ENCODE measurements around the gene RIPOR1.
A peak's percentile ranks its signal among the peaks of the same experiment; 100 is the strongest.
"Not testable (repeated sequence)": the region's sequence is repeated elsewhere in the genome, so short reads cannot be mapped to it uniquely, and the experiment has no call there.

Gene RIPOR1

DNA sequence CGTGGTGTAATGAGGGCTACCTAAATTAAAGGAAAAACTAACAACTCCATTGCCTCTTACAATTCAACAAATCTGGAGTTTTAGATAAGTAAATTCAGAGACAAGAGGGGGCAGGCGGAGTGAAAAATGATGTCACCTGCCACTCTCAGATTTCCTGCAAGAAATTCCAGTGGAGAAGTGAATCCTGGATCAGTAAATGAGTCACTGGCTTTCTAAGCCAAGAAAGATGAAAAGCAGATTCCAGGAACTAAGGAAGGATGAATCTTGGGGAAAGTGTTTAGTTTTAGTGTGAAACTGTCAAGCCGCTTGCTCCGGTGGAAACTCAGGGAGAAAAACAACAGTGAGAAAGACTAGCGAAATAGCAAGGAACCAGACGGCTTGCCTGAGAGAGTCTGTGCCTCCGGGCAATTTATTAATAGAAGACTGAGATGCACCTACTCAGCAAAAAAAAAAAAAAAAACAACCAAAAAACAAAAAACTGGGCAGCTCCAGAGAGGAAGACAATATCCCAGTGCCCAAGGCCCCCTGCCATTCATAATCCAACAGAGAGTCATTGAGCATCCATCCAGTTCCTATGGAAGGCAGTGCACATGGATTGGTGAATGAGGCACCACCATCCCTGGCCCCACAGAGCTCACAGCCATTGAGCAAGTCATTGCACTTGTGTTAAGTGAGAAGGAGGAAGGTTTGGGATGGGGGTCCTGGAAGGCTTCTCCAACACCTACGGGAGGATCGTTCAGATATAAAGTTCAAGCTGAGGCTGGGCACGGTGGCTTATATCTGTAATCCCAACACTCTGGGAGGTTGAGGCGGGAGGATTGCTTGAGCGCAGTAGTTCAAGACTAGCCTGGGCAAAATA, 12.1 kb upstream of the RIPOR1 start:
- DNase-seq: no peak

- DNase-seq: no peak
Observed at GRCh38 chr16:67517155-67517445, 11.5 kb upstream of the RIPOR1 start.

DNA sequence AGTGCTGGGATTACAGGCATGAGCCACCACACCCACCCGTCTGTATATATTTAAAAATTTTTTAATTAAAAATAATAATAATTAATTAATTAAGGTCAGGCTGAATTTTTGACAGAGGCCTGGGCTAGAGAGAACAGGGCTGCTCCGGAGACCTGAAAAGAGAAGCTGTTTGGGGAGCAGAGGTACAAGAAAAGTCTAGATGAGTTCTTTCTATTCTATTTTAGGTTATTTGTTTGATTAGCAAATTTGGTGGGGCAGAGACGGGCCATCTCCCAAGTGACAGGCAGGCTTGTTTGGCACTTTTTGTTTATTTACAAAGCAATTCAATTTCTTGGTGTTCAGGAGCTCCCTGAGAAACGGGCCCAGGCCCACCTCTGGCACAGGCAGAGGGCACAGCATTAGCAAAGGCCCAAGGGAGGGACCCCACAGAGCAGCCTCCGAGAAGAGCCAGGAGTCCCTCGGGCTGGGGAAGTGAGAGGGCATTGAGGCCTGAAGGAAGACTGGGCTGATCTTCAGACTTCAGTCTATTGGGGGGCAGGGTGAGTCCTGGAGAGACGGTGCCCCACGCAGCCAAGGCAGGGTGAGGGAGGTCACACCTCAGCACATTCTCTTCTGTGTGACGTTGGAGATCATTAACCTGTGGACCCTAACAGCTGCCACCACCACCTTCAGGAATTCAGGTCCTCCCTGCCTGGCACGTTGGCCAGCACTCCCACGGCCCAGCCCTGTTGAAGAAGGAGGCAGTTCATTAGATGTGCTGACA, 10.8 kb upstream of the RIPOR1 start:
- no peak for DNase-seq

DNA sequence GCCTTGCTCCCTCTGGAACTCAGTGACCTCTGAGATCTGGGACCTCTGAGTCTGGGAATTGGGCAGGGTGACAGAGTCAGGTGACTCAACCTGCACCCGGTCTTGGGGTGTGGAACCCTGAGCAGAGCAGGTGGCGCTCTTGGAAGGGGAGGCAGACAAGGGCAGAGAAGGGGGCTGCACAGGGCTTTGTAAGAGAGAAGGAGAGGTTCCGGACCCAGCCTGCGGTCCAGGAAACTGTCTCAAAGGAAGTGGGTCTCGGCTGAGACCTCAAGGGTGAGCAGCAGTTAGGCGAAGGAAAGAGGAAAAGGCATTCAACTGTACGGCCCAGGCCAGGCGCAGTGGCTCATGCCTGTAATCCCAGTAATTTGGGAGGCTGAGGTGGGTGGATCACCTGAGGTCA, 10.0 kb upstream of the RIPOR1 start:
- DNase-seq: no peak

DNA sequence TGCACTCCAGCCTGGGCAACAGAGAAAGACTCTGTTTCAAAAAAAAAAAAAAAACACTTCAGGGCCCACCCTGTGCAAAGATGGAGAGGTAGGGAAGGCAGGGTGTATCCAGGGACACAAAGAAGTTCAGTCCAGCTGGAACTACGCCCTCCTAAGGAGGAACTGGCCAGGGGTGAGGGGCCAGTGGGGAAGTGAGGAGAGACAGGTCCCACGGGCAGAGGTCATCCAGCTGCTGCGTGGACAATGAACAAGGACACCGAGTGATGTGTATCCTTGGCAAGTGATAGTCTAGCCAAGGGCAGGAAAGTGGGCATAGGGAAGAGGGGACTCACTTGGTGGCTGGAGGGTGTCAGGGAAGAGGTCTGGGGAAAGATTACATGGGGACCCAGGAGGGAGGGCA, 9.4 kb upstream of the RIPOR1 start:
- DNase-seq: no peak

DNA sequence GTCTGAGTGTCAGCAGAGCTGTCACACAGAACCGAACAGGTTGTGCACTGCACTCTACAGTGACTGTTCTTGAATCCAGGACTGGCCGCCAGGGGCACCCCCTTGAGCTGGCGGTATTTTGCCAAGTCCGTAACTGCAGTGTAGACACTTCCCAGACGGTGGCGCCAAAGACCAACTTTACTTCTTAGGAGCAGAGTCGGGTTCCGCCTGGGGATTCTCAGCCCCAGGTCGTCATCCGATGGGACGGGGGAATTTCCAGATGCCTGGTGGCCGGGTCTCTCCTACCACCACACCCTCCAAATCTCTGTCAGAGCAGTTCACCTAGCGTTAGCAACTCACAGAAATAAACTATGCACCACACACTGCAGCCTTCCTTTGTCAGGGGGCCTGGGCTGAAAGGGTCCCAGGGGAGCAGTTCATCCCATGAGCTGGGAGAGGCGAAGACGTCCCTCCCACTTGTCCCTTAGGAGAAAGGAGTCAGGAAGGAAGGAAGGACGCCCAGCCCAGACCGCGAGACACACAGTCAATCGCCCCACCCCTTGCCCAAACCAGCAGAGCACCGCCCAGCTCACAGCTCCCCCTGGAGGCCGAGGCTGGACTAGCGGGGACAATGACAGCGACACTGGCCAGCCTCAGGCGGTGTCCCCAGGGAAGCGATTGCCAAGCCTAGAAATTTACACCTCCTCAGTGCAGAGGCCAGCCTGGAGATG, 7.4 kb upstream of the RIPOR1 start:
- DNase-seq: peak; percentile 96 to 100

DNA sequence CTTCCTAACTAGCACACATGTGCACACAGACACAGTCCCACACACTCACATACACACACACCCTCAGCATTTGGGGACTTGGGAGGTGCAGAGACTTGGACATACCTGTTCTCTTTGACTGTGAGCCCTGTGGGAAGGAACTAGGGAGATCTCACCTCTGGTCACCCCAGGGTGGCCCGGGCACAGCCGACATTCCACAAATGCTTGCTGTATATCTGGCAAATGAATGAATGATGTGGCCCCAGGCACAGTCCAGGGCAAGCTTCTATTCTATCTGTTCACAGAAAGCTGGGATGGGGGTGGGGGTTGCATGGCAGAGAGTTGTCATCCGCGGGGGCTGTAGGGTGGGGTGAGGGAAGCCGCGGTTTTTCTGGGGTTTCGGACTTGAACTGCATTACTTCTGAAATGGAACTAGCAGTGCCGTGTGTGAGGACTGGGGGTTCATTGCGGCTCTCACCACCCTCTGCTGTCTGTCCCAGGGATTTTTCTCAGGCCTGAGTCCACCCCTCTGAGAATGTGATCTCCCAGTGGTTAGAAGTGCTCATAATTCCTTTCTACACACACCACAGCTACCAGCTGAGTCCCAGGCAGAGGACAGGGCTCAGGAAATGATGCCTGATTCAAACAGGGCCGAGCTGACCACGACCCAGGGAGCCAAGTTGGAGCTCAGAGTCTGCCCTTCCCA, 3.3 kb upstream of the RIPOR1 start:
- no peak for DNase-seq

DNA sequence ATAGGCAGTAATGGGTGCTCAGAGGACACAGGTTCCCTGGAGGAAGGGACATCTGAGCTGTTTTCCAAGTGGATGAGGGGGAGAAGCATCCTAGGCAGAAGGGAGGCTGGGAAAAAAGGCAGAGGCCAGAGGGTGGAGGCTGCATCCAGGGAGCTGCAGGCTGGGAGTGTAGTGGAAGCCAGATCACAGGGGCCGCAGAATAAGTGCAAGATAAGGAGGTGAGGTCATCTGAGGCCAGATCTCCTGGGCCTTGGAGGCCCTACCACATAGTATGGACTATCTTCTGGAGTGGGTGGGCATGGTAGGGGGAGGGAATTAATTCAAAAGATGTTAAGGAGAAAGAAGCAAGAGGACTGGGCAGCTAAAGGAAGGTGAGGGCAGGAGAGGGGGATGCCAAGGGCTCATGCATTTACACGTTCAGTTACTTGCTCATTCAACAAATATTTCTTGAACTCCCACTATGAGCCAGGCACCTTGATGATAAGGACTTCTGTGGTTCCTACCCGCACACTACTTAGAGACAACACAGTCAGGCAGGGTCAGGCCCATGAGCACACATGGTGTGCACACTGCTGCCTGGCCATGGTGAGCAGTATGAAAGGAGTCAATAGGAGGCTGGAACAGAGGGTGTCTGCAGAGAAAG, 2.4 kb upstream of the RIPOR1 start:
- no peak for DNase-seq

DNA sequence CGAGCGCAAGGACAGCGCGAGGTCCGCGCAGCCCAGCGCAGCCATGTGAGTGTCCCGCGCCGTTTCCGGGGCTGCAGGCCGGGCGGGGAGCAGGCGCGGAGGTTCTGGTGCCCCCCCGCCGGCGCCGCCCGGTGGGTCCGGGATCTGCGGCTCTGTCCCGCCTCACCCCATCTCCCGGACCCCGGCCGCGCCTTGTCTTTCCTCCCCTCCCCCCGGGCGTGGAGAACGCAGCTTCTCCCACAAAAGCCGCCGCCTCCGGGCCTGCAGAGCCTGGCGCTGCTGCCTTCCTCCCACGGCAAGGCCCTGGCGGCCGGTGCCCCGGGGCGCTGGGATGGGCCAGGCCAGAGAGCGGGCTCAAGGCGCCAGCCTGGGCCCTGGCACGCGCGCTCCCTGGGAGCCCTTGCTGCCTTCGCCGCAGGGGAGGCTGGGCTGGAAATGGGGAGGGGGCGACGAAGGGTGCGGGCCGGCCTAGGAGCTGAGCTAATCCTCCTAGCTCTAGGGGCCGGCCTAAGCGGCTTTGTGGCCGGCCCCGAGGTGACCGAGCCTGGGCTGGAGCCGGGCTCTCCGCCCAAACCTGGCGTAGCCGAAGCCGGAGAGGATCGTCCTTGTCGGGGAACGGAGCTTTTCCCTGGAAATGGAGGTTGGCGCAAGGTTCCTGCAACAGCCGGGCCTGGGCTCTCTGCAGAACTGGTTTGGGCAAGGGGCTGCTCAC, 397 bp downstream of the RIPOR1 start:
- DNase-seq: no peak

DNA sequence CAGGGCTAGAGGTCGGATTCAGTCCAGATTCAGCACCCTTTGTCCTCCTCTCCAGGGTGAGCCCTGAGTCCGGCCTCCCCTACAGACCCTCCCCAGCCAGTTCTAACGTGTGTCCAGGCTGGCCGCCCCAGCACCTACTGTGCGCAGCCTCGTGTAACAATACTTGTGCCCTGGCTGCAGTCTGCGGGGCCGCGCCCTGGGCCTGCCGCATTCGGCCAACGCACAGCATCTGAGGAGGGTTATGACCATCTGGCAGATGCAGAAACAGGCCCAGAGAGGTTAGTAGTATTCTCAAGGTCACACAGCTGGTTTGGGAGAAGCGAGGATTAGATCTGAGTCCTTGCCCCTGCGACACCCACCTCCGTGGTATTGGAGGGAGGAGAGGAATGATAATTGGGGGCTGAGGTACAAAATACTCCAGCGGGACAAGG, 968 bp downstream of the RIPOR1 start:
- DNase-seq: no peak

GRCh38 chr16:67530013-67530939, 1.6 kb downstream of the RIPOR1 start:
- DNase-seq: peak; percentile 60 to 79

GRCh38 chr16:67531247-67531646, 2.6 kb downstream of the RIPOR1 start:
- peak; percentile 78 to 85 for DNase-seq

- DNase-seq: no peak
Observed at GRCh38 chr16:67533024-67533560, 4.5 kb downstream of the RIPOR1 start.

GRCh38 chr16:67533987-67534386, 5.4 kb downstream of the RIPOR1 start:
- DNase-seq: not testable (repeated sequence)

- no peak for DNase-seq
Observed at GRCh38 chr16:67534431-67534830, 5.8 kb downstream of the RIPOR1 start.

- DNase-seq: no peak
Observed at GRCh38 chr16:67535201-67535600, 6.6 kb downstream of the RIPOR1 start.

DNA sequence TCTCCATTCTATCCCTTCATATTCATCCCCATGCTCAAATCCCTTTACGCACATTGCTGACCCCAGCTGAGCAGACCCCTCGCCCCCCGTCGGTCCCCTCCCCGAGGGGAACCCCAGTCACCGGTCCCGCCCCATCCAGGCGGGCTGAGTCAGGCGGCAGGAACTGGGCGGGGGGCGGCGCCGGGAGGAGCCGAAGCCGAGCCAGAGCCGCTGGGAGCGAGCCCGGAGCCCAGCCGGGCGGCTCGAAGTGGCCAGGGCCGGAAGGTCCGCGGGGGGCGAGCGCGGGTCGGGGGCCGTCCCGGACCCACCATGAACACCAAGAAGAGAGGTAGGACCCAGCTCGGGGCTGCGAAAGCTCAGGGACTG, 8.6 kb downstream of the RIPOR1 start:
- no peak for DNase-seq

DNA sequence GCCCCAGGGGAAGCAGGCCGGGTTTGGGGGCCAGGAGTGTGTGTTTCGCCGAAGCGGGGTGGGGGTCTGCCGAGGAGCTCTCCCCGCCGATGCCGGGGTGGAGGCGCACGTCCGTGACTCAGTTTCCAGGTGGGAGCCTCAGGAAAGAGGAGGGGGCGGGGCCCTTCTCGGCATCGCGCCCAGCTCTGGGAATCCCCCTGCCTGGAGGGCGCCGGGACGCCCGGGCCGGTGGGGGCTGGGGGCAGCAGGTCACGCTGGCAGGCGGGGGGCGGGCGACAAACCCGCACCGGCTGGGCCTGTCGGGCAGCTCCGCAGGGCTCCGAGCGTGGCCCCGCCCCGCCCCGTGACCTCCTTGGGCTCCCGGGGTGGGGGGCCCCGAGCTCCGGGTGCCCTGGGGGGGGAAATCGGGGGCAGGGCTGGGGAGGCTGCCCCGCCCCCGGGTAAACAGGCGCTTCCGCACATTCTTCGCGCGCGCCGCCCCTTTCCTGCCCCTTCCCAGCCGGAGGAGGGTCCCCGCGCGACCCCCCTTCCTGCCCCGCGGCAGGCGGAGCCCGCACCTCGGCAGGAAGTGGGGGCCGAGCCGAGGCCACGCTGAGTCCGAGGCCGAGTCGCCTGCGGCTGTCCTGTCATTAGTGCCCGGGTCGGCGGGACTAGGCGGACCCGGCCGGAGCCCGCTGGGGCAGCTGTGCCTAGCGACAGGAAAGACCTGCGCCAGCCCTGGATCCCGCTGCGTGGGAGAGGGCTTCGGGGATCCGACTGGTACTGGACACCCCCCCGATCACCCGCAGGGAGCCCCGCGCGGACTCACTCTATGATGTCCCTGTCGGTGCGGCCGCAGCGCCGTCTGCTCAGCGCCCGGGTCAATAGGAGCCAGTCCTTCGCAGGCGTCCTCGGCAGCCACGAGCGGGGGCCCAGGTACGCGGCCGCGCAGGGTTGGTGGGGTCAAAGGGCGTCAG, 9.3 kb downstream of the RIPOR1 start:
- DNase-seq: no peak

- no peak for DNase-seq
Observed at GRCh38 chr16:67538666-67539101, 10.1 kb downstream of the RIPOR1 start.
